T-helper 1 cell treated with Interleukin-12 subunit alpha and Interleukin-12 subunit beta and Interleukin-4 antibody, amounts not matched to agents 30 μg/mL and 1 μg/mL, for 36 hours (primary cell): ENCODE data around the gene PRKCG.
"Not testable (repeated sequence)": the region's sequence is repeated elsewhere in the genome, so short reads cannot be mapped to it uniquely, and the experiment has no call there.

ENCODE experiments used
- H3K27ac Mint-ChIP-seq: one replicate; pipeline ENCODE4 v1.8.0; 2021; ENCODE audit warnings: mild to moderate bottlenecking, mixed read lengths
- H3K27me3 Mint-ChIP-seq: one replicate; pipeline ENCODE4 v1.8.0; 2021; ENCODE audit warnings: low read depth, mixed read lengths
- H3K36me3 Mint-ChIP-seq: one replicate; pipeline ENCODE4 v1.8.0; 2021; ENCODE audit warnings: low read depth, mixed read lengths
- H3K4me1 Mint-ChIP-seq: one replicate; pipeline ENCODE4 v1.8.0; 2021; ENCODE audit warnings: low read depth, mixed read lengths
- H3K4me3 Mint-ChIP-seq: one replicate; pipeline ENCODE4 v1.8.0; 2021; ENCODE audit warnings: mild to moderate bottlenecking, moderate library complexity, mixed read lengths
- H3K9me3 Mint-ChIP-seq: one replicate; pipeline ENCODE4 v1.8.0; 2021; ENCODE audit warnings: mixed read lengths

PRKCG gene

DNA sequence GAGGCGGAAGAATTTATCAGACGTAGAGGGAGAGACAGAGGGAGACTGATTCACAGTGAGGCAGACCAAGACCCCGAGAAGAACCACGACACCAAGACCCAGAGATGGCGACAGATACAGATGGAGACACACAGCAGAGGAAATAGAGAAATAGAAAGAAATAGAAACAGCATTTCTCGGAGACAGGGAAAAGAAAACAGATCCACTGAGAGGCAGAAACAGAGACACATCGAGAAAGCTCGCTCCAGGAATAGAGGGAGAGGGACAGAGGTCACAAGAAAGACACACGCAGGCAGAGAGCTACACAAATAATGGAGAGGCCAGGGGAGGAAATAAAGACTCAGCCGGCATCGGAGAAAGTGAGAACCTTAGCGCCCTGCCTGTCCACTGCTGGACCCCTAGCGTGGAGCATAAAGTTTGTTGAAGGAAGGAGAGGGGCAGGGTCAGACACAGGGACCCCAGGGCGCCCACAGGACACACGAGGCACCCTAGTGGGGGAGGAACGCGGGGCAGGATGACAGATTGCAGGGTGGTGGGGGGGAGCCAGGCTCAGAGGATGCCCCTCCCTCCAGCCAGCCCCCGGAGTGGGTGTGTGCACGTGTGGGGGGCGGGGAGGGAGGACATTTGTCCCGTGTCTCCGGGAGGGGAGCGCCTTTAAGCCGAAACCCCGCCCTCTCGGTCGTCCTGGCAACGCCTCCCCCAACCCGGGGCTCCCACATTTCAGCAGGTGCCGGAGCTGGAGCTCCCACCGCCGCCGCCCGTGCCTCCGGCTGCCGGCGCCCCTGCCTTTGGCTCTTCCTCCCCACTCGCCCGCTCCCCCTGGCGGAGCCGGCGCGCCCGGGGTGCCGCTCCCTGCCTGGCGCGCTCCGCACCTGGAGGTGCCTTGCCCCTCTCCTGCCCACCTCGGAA lies at the start of gene PRKCG:
PRKCG (plus strand) TSS at position 716 of the 909 bp plus-strand sequence. CDS start 298 bp downstream, outside the sequence.
- H3K27ac Mint-ChIP-seq = no peak within 1 kb of the TSS
- H3K9me3 Mint-ChIP-seq = no peaks in the 10 kb centered on the region
- H3K27me3 Mint-ChIP-seq = peaks cover 37% of the 10 kb centered on the region
- peak within 1 kb of the TSS; percentile 53 for H3K4me3 Mint-ChIP-seq
- peaks cover 8% of the 10 kb centered on the region for H3K36me3 Mint-ChIP-seq
- peaks cover 12% of the 10 kb centered on the region for H3K4me1 Mint-ChIP-seq

- H3K4me1 Mint-ChIP-seq, H3K27ac Mint-ChIP-seq, H3K9me3 Mint-ChIP-seq, H3K4me3 Mint-ChIP-seq, H3K36me3 Mint-ChIP-seq: not testable (repeated sequence)
- peaks cover 32% of the 10 kb centered on the region for H3K27me3 Mint-ChIP-seq
Observed at GRCh38 chr19:53832861-53833260, 49.1 kb upstream of the PRKCG start.

GRCh38 chr19:53838446-53838845 lies 43.6 kb upstream of the PRKCG start:
- not testable (repeated sequence) for H3K36me3 Mint-ChIP-seq, H3K4me3 Mint-ChIP-seq, H3K9me3 Mint-ChIP-seq, H3K27ac Mint-ChIP-seq, H3K4me1 Mint-ChIP-seq
- H3K27me3 Mint-ChIP-seq = peaks cover 15% of the 10 kb centered on the region

GRCh38 chr19:53840241-53840640 lies 41.8 kb upstream of the PRKCG start:
- H3K4me1 Mint-ChIP-seq, H3K9me3 Mint-ChIP-seq, H3K4me3 Mint-ChIP-seq, H3K36me3 Mint-ChIP-seq, H3K27ac Mint-ChIP-seq: not testable (repeated sequence)
- peaks cover 11% of the 10 kb centered on the region for H3K27me3 Mint-ChIP-seq

- H3K27me3 Mint-ChIP-seq = peaks cover 11% of the 10 kb centered on the region
- H3K4me3 Mint-ChIP-seq = not testable (repeated sequence)
Observed at GRCh38 chr19:53840914-53841313, 41.1 kb upstream of the PRKCG start.

GRCh38 chr19:53844849-53845246 lies 37.1 kb upstream of the PRKCG start:
- no peak overlapping the region for H3K4me3 Mint-ChIP-seq
- peaks cover 21% of the 10 kb centered on the region for H3K27me3 Mint-ChIP-seq
- H3K27ac Mint-ChIP-seq = no peak overlapping the region
- H3K36me3 Mint-ChIP-seq = no peaks in the 10 kb centered on the region
- peaks cover 2% of the 10 kb centered on the region for H3K4me1 Mint-ChIP-seq
- H3K9me3 Mint-ChIP-seq = no peaks in the 10 kb centered on the region

More at GRCh38 chr19:53840914-53841313, 41.1 kb upstream of the PRKCG start:
- H3K36me3 Mint-ChIP-seq, H3K9me3 Mint-ChIP-seq, H3K4me1 Mint-ChIP-seq, H3K27ac Mint-ChIP-seq: not testable (repeated sequence)

GRCh38 chr19:53847555-53847954 lies 34.4 kb upstream of the PRKCG start:
- Mint-ChIP-seq H3K4me1 (peaks cover 7% of the 10 kb centered on the region), H3K36me3 (no peaks in the 10 kb centered on the region), H3K27ac (no peak overlapping the region), H3K4me3 (no peak overlapping the region), H3K27me3 (peaks cover 23% of the 10 kb centered on the region), H3K9me3 (no peaks in the 10 kb centered on the region)

- H3K9me3 Mint-ChIP-seq = no peaks in the 10 kb centered on the region
- no peaks in the 10 kb centered on the region for H3K36me3 Mint-ChIP-seq
- peaks cover 17% of the 10 kb centered on the region for H3K4me1 Mint-ChIP-seq
- peaks cover 23% of the 10 kb centered on the region for H3K27me3 Mint-ChIP-seq
- H3K27ac Mint-ChIP-seq = no peak overlapping the region
- no peak overlapping the region for H3K4me3 Mint-ChIP-seq
Observed at GRCh38 chr19:53849237-53849676, 32.7 kb upstream of the PRKCG start.

GRCh38 chr19:53853707-53854106 lies 28.3 kb upstream of the PRKCG start:
- Mint-ChIP-seq H3K4me3 (no peak overlapping the region), H3K36me3 (no peaks in the 10 kb centered on the region), H3K4me1 (peaks cover 20% of the 10 kb centered on the region), H3K27ac (peak overlapping the region; percentile 57), H3K27me3 (peaks cover 21% of the 10 kb centered on the region), H3K9me3 (no peaks in the 10 kb centered on the region)

- no peak overlapping the region for H3K27ac Mint-ChIP-seq
- no peaks in the 10 kb centered on the region for H3K27me3 Mint-ChIP-seq
- peaks cover 26% of the 10 kb centered on the region for H3K4me1 Mint-ChIP-seq
- H3K9me3 Mint-ChIP-seq = no peaks in the 10 kb centered on the region
- H3K36me3 Mint-ChIP-seq = no peaks in the 10 kb centered on the region
- no peak overlapping the region for H3K4me3 Mint-ChIP-seq
Observed at GRCh38 chr19:53864308-53864836, 17.6 kb upstream of the PRKCG start.

DNA sequence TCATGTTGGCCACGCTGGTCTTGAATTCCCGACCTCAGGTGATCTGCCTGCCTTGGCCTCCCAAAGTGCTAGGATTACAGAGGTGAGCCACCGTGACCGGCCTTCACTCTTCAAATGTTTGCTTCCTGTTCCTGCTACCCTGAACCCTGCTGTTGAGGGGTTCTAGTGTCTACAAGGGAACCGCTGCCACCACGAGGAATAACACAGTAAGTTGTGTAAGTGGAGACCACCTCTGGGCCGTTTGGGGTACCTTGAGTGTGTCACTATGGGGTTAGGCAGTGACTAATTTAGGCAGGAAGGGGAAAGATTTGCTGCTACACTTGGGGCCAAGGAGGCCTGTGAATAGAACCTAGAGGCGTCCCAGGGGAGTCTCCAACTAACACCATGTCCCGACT lies 16.5 kb upstream of the PRKCG start:
- H3K36me3 Mint-ChIP-seq = peaks cover 2% of the 10 kb centered on the region
- no peaks in the 10 kb centered on the region for H3K27me3 Mint-ChIP-seq
- H3K4me1 Mint-ChIP-seq = peaks cover 27% of the 10 kb centered on the region
- no peaks in the 10 kb centered on the region for H3K9me3 Mint-ChIP-seq
- H3K27ac Mint-ChIP-seq = peak overlapping the region; percentile 92
- peak overlapping the region; percentile 86 for H3K4me3 Mint-ChIP-seq

DNA sequence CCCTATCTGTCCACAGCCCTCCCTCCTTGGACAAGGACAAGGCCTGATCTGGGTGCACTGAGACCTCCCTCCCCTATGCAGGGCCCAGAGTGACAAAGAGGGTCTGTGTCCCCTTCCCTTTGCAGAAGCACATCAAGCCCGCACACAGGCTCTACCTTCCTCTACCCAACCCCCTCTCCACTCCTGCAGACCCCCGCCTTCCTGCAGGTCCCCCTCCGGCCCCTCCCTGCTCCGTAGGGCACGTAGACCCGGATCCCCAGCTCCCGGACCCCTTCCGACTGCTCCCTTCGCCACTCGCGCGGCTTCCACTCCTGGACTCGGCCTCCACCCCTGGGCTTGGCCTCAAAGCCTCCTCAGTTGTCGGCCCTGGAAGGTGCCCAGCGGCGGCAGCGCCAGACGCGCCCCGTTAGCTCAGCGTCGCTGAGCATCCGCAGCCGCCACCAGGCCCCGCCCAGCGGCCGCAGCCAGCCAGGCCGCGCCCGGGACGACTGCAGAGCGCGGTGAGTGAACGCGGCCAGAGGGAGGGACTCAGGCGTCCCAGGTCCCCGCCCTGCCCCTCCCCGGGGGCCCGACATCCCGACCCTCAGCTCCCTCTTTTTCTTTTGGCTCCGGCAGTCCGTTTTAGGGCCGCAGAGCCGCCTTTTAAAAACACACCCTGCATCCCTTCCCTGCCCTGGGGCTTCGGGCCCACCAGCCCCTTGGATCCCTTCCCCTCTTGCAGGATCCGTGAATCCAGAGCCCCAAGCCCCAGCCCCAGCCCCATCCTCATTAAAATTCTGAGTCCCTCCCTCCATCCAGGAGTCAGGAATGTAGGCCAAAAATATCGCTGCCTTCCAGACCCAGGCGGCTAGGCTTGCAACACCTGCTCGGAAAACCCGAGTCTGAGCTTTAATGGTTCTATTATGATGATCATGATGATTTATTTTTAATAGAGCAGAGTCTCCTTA lies 15.8 kb upstream of the PRKCG start:
- Mint-ChIP-seq H3K4me3 (peak overlapping the region; percentile 86), H3K9me3 (no peaks in the 10 kb centered on the region), H3K4me1 (peaks cover 32% of the 10 kb centered on the region), H3K27me3 (no peaks in the 10 kb centered on the region), H3K27ac (peak overlapping the region; percentile 98), H3K36me3 (peaks cover 6% of the 10 kb centered on the region)

- H3K4me1 Mint-ChIP-seq = peaks cover 37% of the 10 kb centered on the region
Observed at GRCh38 chr19:53866865-53867224, 15.2 kb upstream of the PRKCG start.

GRCh38 chr19:53867225-53868090 lies 14.5 kb upstream of the PRKCG start, which contains the start of gene MYADM:
MYADM (plus strand) TSS chr19:53867883; CDS start chr19:53873530, 5,647 bp downstream.
- Mint-ChIP-seq H3K4me1 (peaks cover 38% of the 10 kb centered on the region), H3K4me3 (peak within 1 kb of the TSS; percentile 96), H3K36me3 (peaks cover 11% of the 10 kb centered on the region), H3K27ac (peak within 1 kb of the TSS; percentile 98), H3K9me3 (no peaks in the 10 kb centered on the region), H3K27me3 (no peaks in the 10 kb centered on the region)

More at GRCh38 chr19:53866865-53867224, 15.2 kb upstream of the PRKCG start:
- peak overlapping the region; percentile 98 for H3K27ac Mint-ChIP-seq
- no peaks in the 10 kb centered on the region for H3K9me3 Mint-ChIP-seq
- peaks cover 11% of the 10 kb centered on the region for H3K36me3 Mint-ChIP-seq
- peak overlapping the region; percentile 86 for H3K4me3 Mint-ChIP-seq
- no peaks in the 10 kb centered on the region for H3K27me3 Mint-ChIP-seq
